Endothelial cell of umbilical vein (primary cell): ENCODE data around the gene GATAD2A. TPM values are rescaled to one million over a fixed set of nuclear protein-coding genes. Genes with fewer than 3 reads are reported as not detected.

ENCODE experiments used
- BruUV-seq: library from RNA; stranded (reverse); fragments of 400-500 nt; replicated peaks from 2 replicates; lab custom pipeline; 2021; lab: Mats Ljungman, UMichigan
- CTCF ChIA-PET: fragments of 300-600, 350-600 bp; sonication (Branson Sonifier 250); formaldehyde crosslinking; loops from one replicate; lab custom pipeline; 2021; ENCODE audit warnings: antibody characterized with exemption, inconsistent platforms; lab: Charles Lee
- POLR2A ChIA-PET: fragments of 300-600, 350-600 bp; sonication (Branson Sonifier 250); formaldehyde crosslinking; loops from one replicate; lab custom pipeline; 2021; ENCODE audit warnings: antibody characterized with exemption, inconsistent platforms; lab: Charles Lee
- DNase-seq: peaks from one replicate; pipeline ENCODE4 v3.0.0-alpha.2; 2011; ENCODE audit warnings: low read depth, low spot score
- FAIRE-seq: peaks from 2 replicates; lab custom pipeline; 2011; peaks lifted over from hg19 to GRCh38; lab: Jason Lieb, UNC
- H2AFZ ChIP-seq: 2 replicates; pipeline ENCODE4 v1.6.0; 2012; ENCODE audit warnings: low read depth, low read length, control low read depth, inconsistent platforms
- H3K27ac ChIP-seq: 2 replicates; pipeline ENCODE4 v1.5.1; 2011; ENCODE audit warnings: low read depth, mild to moderate bottlenecking, control low read depth, low read length, moderate library complexity; ENCODE audit not compliant: insufficient read depth
- H3K27me3 ChIP-seq, 2 experiments: 2 replicates each; pipeline versions ENCODE4 v1.6.0 to v1.6.1; 2011; ENCODE audit warnings: low read length in 2 of 2, mixed read lengths in 1 of 2; ENCODE audit not compliant: control insufficient read depth in 2 of 2, insufficient read depth in 2 of 2
- H3K36me3 ChIP-seq, 2 experiments: 2 replicates in 1 of 2; 3 replicates in 1 of 2; pipeline ENCODE4 v1.5.1; 2011; ENCODE audit warnings: low read length in 2 of 2, mild to moderate bottlenecking in 1 of 2, moderate library complexity in 1 of 2; ENCODE audit not compliant: control insufficient read depth in 2 of 2, insufficient read depth in 2 of 2; ENCODE audit errors: extremely low read depth in 1 of 2
- H3K4me1 ChIP-seq: 3 replicates; pipeline ENCODE4 v1.5.1; 2011; ENCODE audit warnings: mild to moderate bottlenecking, low read length; ENCODE audit not compliant: control insufficient read depth, insufficient read depth; ENCODE audit errors: extremely low read depth
- H3K4me2 ChIP-seq: 2 replicates; pipeline ENCODE4 v1.6.1; 2011; ENCODE audit warnings: low read length, control low read depth, mixed read lengths; ENCODE audit not compliant: insufficient read depth
- H3K4me3 ChIP-seq, 3 experiments: fragments of 200-600 bp in 1 of 3; sonication (generic), shearing (Covaris generic) in 1 of 3; replicated peaks in 1 of 3; 2 replicates each; pipeline ENCODE4 v1.5.1; 2011 to 2016; ENCODE audit warnings: control low read depth in 3 of 3, low read length in 3 of 3, mild to moderate bottlenecking in 2 of 3, inconsistent platforms in 1 of 3, low read depth in 1 of 3, moderate library complexity in 1 of 3; ENCODE audit not compliant: insufficient read depth in 1 of 3
- H3K79me2 ChIP-seq: 2 replicates; pipeline ENCODE4 v1.6.0; 2012; ENCODE audit warnings: low read length, inconsistent platforms; ENCODE audit not compliant: control insufficient read depth, insufficient read depth
- H3K9ac ChIP-seq: replicated peaks from 2 replicates; pipeline ENCODE3; 2011; ENCODE audit warnings: low read length, control low read depth; ENCODE audit not compliant: insufficient read depth; ENCODE audit errors: extremely low read depth
- H3K9me1 ChIP-seq: replicated peaks from 3 replicates; pipeline ENCODE4 v1.6.0; 2011; ENCODE audit warnings: mild to moderate bottlenecking, low read length; ENCODE audit not compliant: control insufficient read depth, insufficient read depth; ENCODE audit errors: extremely low read depth
- H3K9me3 ChIP-seq: replicated peaks from 2 replicates; pipeline ENCODE4 v1.5.1; 2012; ENCODE audit warnings: low read length, inconsistent platforms; ENCODE audit not compliant: control insufficient read depth, insufficient read depth
- H4K20me1 ChIP-seq: replicated peaks from 2 replicates; pipeline ENCODE3; 2011; ENCODE audit warnings: mild to moderate bottlenecking, low read length; ENCODE audit not compliant: control insufficient read depth, insufficient read depth; ENCODE audit errors: extremely low read depth
- EZH2 ChIP-seq: IDR thresholded peaks from 2 replicates; pipeline ENCODE4 v1.6.1; 2012; ENCODE audit warnings: borderline replicate concordance, low read depth, mild to moderate bottlenecking, moderate library complexity, low read length, inconsistent platforms; ENCODE audit not compliant: severe bottlenecking
- FOS ChIP-seq: IDR thresholded peaks from 2 replicates; pipeline ENCODE4 v1.6.1; 2011; ENCODE audit warnings: mild to moderate bottlenecking, low read length, moderate library complexity, borderline replicate concordance; ENCODE audit not compliant: insufficient read depth
- GATA2 ChIP-seq: IDR thresholded peaks from 2 replicates; pipeline ENCODE4 v1.7.0; 2011; ENCODE audit warnings: low read depth, mild to moderate bottlenecking, moderate library complexity, mixed read lengths, low read length; ENCODE audit not compliant: insufficient read length, insufficient read depth
- JUN ChIP-seq: IDR thresholded peaks from 2 replicates; pipeline ENCODE4 v1.6.1; 2011; ENCODE audit warnings: borderline replicate concordance, low read depth; ENCODE audit not compliant: insufficient read length, insufficient read depth
- MYC ChIP-seq: IDR thresholded peaks from one replicate; pipeline ENCODE4 v1.6.1; 2011; ENCODE audit warnings: mild to moderate bottlenecking, low read depth, low read length
- POLR2A ChIP-seq: IDR thresholded peaks from 2 replicates; pipeline ENCODE4 v1.6.1; 2012; ENCODE audit warnings: low read depth, mild to moderate bottlenecking, control low read depth, low read length
- POLR2AphosphoS5 ChIP-seq: IDR thresholded peaks from 2 replicates; pipeline ENCODE4 v1.6.1; 2012; ENCODE audit warnings: low read depth, mild to moderate bottlenecking, control low read depth, low read length, moderate library complexity; ENCODE audit not compliant: insufficient read depth
- dilution Hi-C: fragments of 300-500 bp; cut with MboI; formaldehyde crosslinking; loops from one replicate; pipeline ENCODE4 v1.15.0; 2019; ENCODE audit warnings: low sequenced_read_pairs; ENCODE audit not compliant: extremely low pct_ligation_motif_present
- intact Hi-C: fragments of 100-400 bp; cut with micrococcal nuclease; formaldehyde crosslinking; loops from one replicate; pipeline ENCODE4 v1.10.0; 2022
- polyA plus RNA-seq, 4 experiments: library from polyadenylated mRNA; depleted of rRNA in 3 of 4; stranded (reverse) in 3 of 4; unstranded in 1 of 4; fragments of >200 nt; gene quantifications; 2 replicates each; pipeline versions ENCODE4 v1.2.1 to v1.2.3, GENCODE V29; 2011 to 2012; ENCODE audit warnings: missing spikeins in 1 of 4
- total RNA-seq: library from RNA; stranded (reverse); gene quantifications from 2 replicates; pipeline ENCODE4 v1.2.3, GENCODE V29; 2021
- TF ChIP-seq, protein P1 (sequence below): IDR thresholded peaks from 2 replicates; pipeline ENCODE4 v1.6.1; 2011; ENCODE audit not compliant: insufficient read depth, insufficient read length
- TF ChIP-seq, protein P2 (sequence below), 2 donors: IDR thresholded peaks; 1 replicate in 1 of 2; 2 replicates in 1 of 2; pipeline ENCODE4 v1.5.1; 2011; ENCODE audit warnings: low read length in 2 of 2, mild to moderate bottlenecking in 2 of 2, moderate library complexity in 2 of 2, control low read depth in 1 of 2, inconsistent platforms in 1 of 2, low read depth in 1 of 2; ENCODE audit not compliant: insufficient read depth in 1 of 2; ENCODE audit errors: extremely low read depth in 1 of 2

GATAD2A gene
- total and polyA plus RNA-seq, 2 donors (not counting 3 experiments of a cell fraction or from before 2014, with no cell fraction given): 27.3 to 134 TPM

DNA sequence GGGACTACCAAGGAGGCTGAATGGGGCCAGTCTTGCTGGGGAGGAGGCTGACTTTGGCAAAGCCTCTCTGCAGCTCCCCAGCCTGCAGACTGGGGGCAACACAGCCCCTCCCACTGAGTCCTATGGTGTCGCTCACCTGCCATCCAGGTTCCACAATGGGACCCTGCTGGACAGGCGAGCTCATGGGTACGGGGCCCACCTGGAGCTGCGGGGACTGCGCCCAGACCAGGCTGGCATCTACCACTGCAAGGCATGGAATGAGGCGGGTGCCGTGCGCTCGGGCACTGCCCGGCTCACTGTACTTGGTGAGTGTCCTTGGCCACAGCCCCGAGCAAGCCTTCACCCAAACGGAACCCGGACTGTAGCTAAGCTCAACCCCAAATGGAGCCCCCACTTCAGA lies 137.6 kb downstream of the GATAD2A start:
- Histone ChIP-seq H3K4me3 (no peak overlapping the region), H4K20me1 (no peaks in the 10 kb centered on the region), H3K4me2 (no peak overlapping the region), H3K9me3 (no peaks in the 10 kb centered on the region), H3K79me2 (no peaks in the 10 kb centered on the region), H3K27ac (no peak overlapping the region), H3K36me3 (no peaks in the 10 kb centered on the region), H3K9ac (no peak overlapping the region), H3K4me1 (no peaks in the 10 kb centered on the region), H3K9me1 (no peaks in the 10 kb centered on the region), H3K27me3 (peaks cover 21 to 23% of the 10 kb centered on the region in 2 experiments), H2AFZ (no peak overlapping the region)
- no TSS peak for BruUV-seq
- FAIRE-seq: no peak
- dilution Hi-C loops: no loop called here
- POLR2A ChIA-PET: no interaction called here
- no peak for TF ChIP-seq POLR2A
- TF ChIP-seq JUN: no peak
- TF ChIP-seq, protein P1, sequence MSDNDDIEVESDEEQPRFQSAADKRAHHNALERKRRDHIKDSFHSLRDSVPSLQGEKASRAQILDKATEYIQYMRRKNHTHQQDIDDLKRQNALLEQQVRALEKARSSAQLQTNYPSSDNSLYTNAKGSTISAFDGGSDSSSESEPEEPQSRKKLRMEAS: no peak
- no peak for TF ChIP-seq EZH2
- no peak for TF ChIP-seq POLR2AphosphoS5
- TF ChIP-seq, protein P2, sequence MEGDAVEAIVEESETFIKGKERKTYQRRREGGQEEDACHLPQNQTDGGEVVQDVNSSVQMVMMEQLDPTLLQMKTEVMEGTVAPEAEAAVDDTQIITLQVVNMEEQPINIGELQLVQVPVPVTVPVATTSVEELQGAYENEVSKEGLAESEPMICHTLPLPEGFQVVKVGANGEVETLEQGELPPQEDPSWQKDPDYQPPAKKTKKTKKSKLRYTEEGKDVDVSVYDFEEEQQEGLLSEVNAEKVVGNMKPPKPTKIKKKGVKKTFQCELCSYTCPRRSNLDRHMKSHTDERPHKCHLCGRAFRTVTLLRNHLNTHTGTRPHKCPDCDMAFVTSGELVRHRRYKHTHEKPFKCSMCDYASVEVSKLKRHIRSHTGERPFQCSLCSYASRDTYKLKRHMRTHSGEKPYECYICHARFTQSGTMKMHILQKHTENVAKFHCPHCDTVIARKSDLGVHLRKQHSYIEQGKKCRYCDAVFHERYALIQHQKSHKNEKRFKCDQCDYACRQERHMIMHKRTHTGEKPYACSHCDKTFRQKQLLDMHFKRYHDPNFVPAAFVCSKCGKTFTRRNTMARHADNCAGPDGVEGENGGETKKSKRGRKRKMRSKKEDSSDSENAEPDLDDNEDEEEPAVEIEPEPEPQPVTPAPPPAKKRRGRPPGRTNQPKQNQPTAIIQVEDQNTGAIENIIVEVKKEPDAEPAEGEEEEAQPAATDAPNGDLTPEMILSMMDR (IDR thresholded peaks at IDR 0.05; ENCODE audit: extremely low read depth in 1 of 2, insufficient read depth in 1 of 2, low read depth in 1 of 2, low read length in 2 of 2): no peak
- TF ChIP-seq FOS: no peak
- TF ChIP-seq GATA2: no peak
- no peak for TF ChIP-seq MYC
- intact Hi-C loops: no loop called here
- DNase-seq: no peak
- CTCF ChIA-PET: interaction anchor here (3.2 kb wide), 1 partner anchor 10 kb away, joined by 12 read pairs; no protein-coding TSS in a partner anchor
